Measurements from ENCODE around the gene NT5DC1. TPM values are rescaled to one million over a fixed set of nuclear protein-coding genes. Genes with fewer than 3 reads are reported as not detected.

Gene NT5DC1
- total RNA-seq, 4 donors from 2014 or later: 7.0 to 15.4 (median 12.0) TPM

DNA sequence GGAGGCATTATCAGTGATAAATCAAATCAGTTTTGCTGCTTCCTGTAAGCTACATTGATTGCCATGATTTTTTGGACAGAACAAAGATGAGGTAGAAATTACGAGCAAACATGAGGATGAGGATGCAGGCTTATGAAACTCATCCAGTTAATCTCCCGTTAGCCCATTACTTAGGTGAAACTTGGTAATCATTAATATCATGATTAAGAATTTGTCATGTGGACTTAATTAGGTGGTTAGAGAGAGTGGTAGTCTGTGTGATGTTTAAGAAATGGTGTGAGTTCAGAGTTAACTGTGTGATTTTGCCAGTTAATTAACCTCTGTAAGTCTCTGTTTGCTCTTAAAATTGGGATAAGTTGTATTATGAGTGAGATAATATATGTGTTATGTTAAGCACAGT, 91.2 kb downstream of the NT5DC1 start:
- intact Hi-C loops (cut with DNase I; ENCODE audit: low total_unique reads): no loop called here
- no peak for DNase-seq
- H3K36me3 ChIP-seq: no peaks in the 10 kb centered on the region
- H3K9me3 ChIP-seq: no peaks in the 10 kb centered on the region
- ATAC-seq: no peak
- H3K4me1 ChIP-seq: peaks cover 31 to 35% of the 10 kb centered on the region in 2 donors
- H3K4me3 ChIP-seq: no peak overlapping the region
- in situ Hi-C loops (cut with MboI; ENCODE audit: low sequenced_read_pairs in 4 of 4): no loop called here
- H3K27me3 ChIP-seq: no peaks in the 10 kb centered on the region
- no peak overlapping the region for H3K27ac ChIP-seq
- TF ChIP-seq, protein P1, sequence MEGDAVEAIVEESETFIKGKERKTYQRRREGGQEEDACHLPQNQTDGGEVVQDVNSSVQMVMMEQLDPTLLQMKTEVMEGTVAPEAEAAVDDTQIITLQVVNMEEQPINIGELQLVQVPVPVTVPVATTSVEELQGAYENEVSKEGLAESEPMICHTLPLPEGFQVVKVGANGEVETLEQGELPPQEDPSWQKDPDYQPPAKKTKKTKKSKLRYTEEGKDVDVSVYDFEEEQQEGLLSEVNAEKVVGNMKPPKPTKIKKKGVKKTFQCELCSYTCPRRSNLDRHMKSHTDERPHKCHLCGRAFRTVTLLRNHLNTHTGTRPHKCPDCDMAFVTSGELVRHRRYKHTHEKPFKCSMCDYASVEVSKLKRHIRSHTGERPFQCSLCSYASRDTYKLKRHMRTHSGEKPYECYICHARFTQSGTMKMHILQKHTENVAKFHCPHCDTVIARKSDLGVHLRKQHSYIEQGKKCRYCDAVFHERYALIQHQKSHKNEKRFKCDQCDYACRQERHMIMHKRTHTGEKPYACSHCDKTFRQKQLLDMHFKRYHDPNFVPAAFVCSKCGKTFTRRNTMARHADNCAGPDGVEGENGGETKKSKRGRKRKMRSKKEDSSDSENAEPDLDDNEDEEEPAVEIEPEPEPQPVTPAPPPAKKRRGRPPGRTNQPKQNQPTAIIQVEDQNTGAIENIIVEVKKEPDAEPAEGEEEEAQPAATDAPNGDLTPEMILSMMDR (IDR thresholded peaks at IDR 0.05 in 4 of 5, conservative IDR thresholded peaks at IDR 0.05 in 1 of 5): no peak
- no peak for TF ChIP-seq POLR2A (IDR thresholded peaks at IDR 0.05)

GRCh38 chr6:116192786-116193185, 92.1 kb downstream of the NT5DC1 start:
- H3K27ac ChIP-seq: no peak overlapping the region
- DNase-seq (no peak), ATAC-seq (no peak)
- TF ChIP-seq, protein P1 (IDR thresholded peaks at IDR 0.05 in 4 of 5, conservative IDR thresholded peaks at IDR 0.05 in 1 of 5): no peak
- no peaks in the 10 kb centered on the region for H3K27me3 ChIP-seq
- intact Hi-C loops (cut with DNase I; ENCODE audit: low total_unique reads) (no loop called here), in situ Hi-C loops (cut with MboI; ENCODE audit: low sequenced_read_pairs in 4 of 4) (no loop called here)
- no peak overlapping the region for H3K4me3 ChIP-seq
- no peaks in the 10 kb centered on the region for H3K9me3 ChIP-seq
- peaks cover 31 to 35% of the 10 kb centered on the region in 2 donors for H3K4me1 ChIP-seq
- no peaks in the 10 kb centered on the region for H3K36me3 ChIP-seq

- Histone ChIP-seq H3K27me3 (no peaks in the 10 kb centered on the region), H3K9me3 (no peaks in the 10 kb centered on the region), H3K4me1 (peaks cover 40 to 49% of the 10 kb centered on the region in 2 donors), H3K36me3 (no peaks in the 10 kb centered on the region), H3K4me3 (no peak overlapping the region), H3K27ac (no peak overlapping the region)
- intact Hi-C loops (cut with DNase I; ENCODE audit: low total_unique reads) (no loop called here), in situ Hi-C loops (cut with MboI; ENCODE audit: low sequenced_read_pairs in 4 of 4) (no loop called here)
- TF ChIP-seq, protein P1 (IDR thresholded peaks at IDR 0.05 in 4 of 5, conservative IDR thresholded peaks at IDR 0.05 in 1 of 5): no peak
- TF ChIP-seq POLR2A (IDR thresholded peaks at IDR 0.05): no peak
- DNase-seq (no peak), ATAC-seq (no peak)
These were observed 96.2 kb downstream of the NT5DC1 start for GRCh38 chr6:116196841-116197240.

DNA sequence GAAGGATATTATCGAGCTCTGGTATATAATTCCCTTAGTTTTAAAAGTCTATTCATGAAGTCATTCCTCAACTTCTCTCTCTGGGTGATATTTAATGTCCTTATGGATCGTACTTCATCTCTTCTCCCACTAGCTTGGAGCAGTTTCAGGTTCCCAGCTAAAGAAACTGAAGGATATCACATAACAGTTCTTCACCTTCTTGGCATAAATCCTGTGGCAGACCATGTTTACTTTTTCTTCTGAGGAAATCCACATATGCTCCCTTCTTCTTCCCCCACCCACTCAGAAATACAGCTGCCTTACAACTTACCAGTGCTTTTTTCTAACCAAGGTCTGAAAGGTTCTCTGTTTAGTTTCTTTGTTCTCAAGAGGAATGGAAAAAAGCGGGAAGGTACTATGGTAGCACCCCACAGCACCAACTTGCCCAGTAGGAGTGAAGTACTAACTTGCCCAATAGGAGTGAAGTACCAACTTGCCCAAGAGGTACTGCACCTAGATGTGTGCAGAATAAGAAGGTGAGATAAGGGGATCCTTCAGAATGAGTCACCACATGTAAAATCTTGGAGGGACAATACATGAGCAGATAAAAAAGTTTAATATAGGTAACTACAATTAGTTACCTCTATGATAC, 100.1 kb downstream of the NT5DC1 start:
- Histone ChIP-seq H3K27me3 (no peaks in the 10 kb centered on the region), H3K4me3 (no peak overlapping the region), H3K36me3 (no peaks in the 10 kb centered on the region), H3K9me3 (no peaks in the 10 kb centered on the region), H3K27ac (no peak overlapping the region), H3K4me1 (peaks cover 24 to 31% of the 10 kb centered on the region in 2 donors)
- TF ChIP-seq POLR2A (IDR thresholded peaks at IDR 0.05): no peak
- TF ChIP-seq, protein P1 (IDR thresholded peaks at IDR 0.05 in 4 of 5, conservative IDR thresholded peaks at IDR 0.05 in 1 of 5): no peak
- intact Hi-C loops (cut with DNase I; ENCODE audit: low total_unique reads): no loop called here
- in situ Hi-C loops (cut with MboI; ENCODE audit: low sequenced_read_pairs in 4 of 4): no loop called here
- DNase-seq (no peak), ATAC-seq (no peak)

GRCh38 chr6:116201538-116201937, 100.9 kb downstream of the NT5DC1 start:
- Histone ChIP-seq H3K36me3 (no peaks in the 10 kb centered on the region), H3K27me3 (no peaks in the 10 kb centered on the region), H3K4me1 (peaks cover 22 to 27% of the 10 kb centered on the region in 2 donors), H3K27ac (no peak overlapping the region), H3K4me3 (no peak overlapping the region), H3K9me3 (no peaks in the 10 kb centered on the region)
- no peak for ATAC-seq
- TF ChIP-seq, protein P1 (IDR thresholded peaks at IDR 0.05 in 4 of 5, conservative IDR thresholded peaks at IDR 0.05 in 1 of 5): no peak
- no peak for TF ChIP-seq POLR2A (IDR thresholded peaks at IDR 0.05)
- no peak for DNase-seq
- in situ Hi-C loops (cut with MboI; ENCODE audit: low sequenced_read_pairs in 4 of 4) (no loop called here), intact Hi-C loops (cut with DNase I; ENCODE audit: low total_unique reads) (no loop called here)
